ENCODE measurements around the gene GP9.
A peak's percentile ranks its signal among the peaks of the same experiment; 100 is the strongest.

DNA sequence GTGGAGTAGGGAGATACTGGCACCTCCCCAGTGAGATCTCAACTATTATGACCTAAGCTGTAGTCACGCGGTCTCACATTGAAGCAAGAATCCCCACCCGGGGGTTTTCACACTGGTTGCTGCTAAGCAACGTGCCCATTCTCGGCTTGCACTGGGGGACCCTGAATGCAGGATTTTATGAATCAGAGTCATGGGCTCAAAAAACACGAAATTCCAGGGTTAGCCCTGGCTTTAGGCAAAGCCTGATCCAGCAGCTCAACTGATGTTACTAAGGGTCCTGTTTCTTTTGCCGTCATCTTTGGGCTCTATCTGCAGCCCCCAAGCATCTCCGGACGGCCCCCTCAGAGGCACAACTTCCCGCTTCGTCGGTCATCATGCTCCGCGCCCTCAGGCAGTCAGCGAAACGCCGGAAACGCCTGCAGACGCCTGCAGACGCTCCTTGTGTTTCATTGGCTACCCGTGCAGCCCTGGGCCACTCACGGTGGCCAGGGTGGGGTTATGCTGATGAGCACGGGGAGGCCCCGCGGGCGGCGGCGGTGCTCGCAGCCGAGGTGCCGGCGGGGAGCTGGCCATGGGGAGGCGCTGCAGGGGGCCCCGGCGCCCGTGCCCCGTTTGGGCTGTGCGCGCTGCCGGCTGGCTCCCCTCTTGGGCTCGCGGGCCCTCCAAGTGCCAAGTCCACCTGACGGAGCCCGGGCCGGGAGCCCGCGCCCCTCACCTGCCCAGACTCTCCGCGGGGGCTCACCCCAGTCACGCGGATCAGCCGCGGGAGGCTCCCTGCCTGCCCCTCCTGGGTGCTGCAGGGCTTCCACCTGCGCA is 33.6 kb upstream of the GP9 start:
- peak; percentile 36 for TF ChIP-seq EZH2 (IDR thresholded peaks at IDR 0.05; ENCODE audit: low read length, missing control alignments)
- TF ChIP-seq, protein P1, sequence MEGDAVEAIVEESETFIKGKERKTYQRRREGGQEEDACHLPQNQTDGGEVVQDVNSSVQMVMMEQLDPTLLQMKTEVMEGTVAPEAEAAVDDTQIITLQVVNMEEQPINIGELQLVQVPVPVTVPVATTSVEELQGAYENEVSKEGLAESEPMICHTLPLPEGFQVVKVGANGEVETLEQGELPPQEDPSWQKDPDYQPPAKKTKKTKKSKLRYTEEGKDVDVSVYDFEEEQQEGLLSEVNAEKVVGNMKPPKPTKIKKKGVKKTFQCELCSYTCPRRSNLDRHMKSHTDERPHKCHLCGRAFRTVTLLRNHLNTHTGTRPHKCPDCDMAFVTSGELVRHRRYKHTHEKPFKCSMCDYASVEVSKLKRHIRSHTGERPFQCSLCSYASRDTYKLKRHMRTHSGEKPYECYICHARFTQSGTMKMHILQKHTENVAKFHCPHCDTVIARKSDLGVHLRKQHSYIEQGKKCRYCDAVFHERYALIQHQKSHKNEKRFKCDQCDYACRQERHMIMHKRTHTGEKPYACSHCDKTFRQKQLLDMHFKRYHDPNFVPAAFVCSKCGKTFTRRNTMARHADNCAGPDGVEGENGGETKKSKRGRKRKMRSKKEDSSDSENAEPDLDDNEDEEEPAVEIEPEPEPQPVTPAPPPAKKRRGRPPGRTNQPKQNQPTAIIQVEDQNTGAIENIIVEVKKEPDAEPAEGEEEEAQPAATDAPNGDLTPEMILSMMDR (conservative IDR thresholded peaks at IDR 0.05 in 1 of 2, IDR thresholded peaks at IDR 0.05 in 1 of 2; ENCODE audit: low read depth in 1 of 2, low read length in 2 of 2), result no peak

Measured in fibroblast of lung (primary cell).